ENCODE results near the gene ZNF804B.

DNA sequence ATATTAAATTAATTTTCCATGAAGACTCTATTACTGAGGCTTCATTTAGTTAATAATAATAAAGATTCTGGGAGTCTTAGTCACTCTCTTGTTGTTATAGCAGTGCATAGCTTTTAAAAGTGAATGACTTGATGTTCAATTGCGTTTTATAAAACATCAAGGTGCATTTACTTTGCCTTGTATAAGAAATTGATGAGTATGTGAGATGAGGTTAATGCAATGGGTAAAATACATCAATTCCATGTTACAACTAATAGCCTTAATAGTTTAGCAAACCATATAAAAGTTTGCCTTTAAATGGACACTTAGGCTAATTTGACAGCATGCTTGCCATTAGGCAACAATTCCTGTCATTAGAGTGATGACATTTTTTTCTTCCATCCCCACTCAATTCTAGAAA, 209.7 kb downstream of the ZNF804B start:
- TF ChIP-seq MIER1 (IDR thresholded peaks at IDR 0.05; ENCODE audit: low read depth): no peak
- TF ChIP-seq SNRNP70 (optimal IDR thresholded peaks at IDR 0.05; ENCODE audit: low read depth, low read length): no peak

Data from K562 (cell line).